Stimulated activated CD4-positive, alpha-beta T cell treated with anti-CD3 and anti-CD28 coated beads, Interleukin-15, amount 100 ng/mL, for 1 hour (primary cell): ENCODE measurements around the gene IBTK.

Experiments
- DNase-seq, 2 donors: peaks; one replicate each; pipeline ENCODE4 v3.0.0-alpha.2; 2020; ENCODE audit warnings: low read depth in 1 of 2, low spot score in 1 of 2

IBTK gene

DNA sequence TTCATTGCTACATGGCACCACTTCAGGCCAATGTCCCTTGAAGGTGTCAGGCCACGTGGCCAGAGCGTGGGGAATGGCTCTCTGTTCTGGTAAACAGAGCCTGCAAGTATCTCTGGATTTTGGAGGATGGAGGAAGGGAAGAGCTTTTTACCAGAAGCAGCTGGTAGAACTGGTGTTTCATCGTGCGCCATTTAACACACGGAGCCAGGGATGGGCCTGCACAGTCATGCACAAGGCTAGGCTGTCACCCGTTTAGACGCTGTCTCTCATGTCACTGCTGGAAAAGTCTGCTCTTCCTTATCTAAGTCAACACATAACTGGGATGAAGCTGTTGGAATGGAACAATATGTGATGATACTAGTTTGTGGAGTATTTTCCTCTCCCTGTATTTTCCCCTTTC, 123.9 kb downstream of the IBTK start:
- no peak for DNase-seq
